ENCODE results near the gene CHD1L. TPM values are rescaled to one million over a fixed set of nuclear protein-coding genes. Genes with fewer than 3 reads are reported as not detected.

Gene CHD1L
- total RNA-seq, 1 donor from 2014 or later = 8.0 TPM

DNA sequence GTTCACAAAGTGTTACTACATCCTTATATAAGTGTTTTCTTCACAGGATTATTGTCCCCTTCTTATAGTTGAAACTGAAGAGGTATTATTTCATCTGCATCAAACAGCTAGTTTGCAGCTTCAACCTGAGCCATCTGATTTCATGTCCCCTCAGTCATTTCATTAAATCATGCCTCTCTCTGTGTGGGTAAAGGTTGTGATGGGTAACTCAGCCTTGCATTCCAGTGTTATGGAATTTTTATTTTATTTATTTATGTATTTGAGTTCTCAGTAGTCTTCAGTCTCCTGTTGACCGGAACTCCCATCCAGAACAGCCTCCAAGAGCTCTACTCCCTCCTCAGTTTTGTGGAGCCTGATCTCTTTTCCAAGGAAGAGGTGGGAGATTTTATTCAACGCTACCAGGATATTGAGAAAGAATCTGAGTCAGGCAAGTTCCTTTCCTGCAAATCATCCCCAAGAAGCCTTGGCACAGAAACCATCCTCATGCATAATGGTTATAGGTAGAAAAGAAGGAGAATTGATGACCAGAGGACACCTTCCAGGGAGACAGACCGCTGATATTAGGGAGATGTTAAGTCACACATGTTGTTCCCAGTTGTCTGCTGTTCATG lies 21.8 kb downstream of the CHD1L start:
- TF ChIP-seq, protein P1, sequence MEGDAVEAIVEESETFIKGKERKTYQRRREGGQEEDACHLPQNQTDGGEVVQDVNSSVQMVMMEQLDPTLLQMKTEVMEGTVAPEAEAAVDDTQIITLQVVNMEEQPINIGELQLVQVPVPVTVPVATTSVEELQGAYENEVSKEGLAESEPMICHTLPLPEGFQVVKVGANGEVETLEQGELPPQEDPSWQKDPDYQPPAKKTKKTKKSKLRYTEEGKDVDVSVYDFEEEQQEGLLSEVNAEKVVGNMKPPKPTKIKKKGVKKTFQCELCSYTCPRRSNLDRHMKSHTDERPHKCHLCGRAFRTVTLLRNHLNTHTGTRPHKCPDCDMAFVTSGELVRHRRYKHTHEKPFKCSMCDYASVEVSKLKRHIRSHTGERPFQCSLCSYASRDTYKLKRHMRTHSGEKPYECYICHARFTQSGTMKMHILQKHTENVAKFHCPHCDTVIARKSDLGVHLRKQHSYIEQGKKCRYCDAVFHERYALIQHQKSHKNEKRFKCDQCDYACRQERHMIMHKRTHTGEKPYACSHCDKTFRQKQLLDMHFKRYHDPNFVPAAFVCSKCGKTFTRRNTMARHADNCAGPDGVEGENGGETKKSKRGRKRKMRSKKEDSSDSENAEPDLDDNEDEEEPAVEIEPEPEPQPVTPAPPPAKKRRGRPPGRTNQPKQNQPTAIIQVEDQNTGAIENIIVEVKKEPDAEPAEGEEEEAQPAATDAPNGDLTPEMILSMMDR (IDR thresholded peaks at IDR 0.05) = no peak
- Histone ChIP-seq H3K27me3 (no peaks in the 10 kb centered on the region), H3K9me3 (no peaks in the 10 kb centered on the region), H3K36me3 (peaks cover 69 to 85% of the 10 kb centered on the region in 2 donors), H3K27ac (no peak overlapping the region), H3K4me1 (no peaks in the 10 kb centered on the region), H3K4me3 (no peak overlapping the region)
- no peak for DNase-seq (ENCODE audit: low spot score in 2 of 2)
- intact Hi-C loops (cut with DNase I) = no loop called here

DNA sequence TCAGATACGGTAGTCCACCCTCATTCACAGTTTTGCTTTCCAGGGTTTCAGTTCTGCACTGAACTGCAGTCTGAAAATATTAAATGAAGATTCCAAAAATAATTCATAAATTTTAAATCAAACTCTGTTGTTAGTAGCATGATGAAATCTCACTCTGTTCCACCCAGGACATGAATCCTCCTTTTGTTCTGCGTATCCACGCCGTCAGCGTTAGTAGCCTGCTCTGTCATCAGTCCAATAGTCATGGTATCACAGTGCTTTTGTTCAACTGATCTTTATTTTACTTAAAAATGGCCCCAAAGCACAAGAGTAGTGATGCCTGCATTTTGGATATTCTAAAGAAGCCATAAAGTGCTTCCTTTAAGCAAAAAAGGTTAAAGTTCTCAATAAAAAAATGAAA lies 23.9 kb downstream of the CHD1L start:
- TF ChIP-seq, protein P1 (IDR thresholded peaks at IDR 0.05) = no peak
- H3K4me3 ChIP-seq = no peak overlapping the region
- peaks cover 59 to 82% of the 10 kb centered on the region in 2 donors for H3K36me3 ChIP-seq
- DNase-seq (ENCODE audit: low spot score in 2 of 2) = no peak
- no peak overlapping the region for H3K27ac ChIP-seq
- intact Hi-C loops (cut with DNase I) = no loop called here
- no peaks in the 10 kb centered on the region for H3K27me3 ChIP-seq
- H3K9me3 ChIP-seq = no peaks in the 10 kb centered on the region
- no peaks in the 10 kb centered on the region for H3K4me1 ChIP-seq

DNA sequence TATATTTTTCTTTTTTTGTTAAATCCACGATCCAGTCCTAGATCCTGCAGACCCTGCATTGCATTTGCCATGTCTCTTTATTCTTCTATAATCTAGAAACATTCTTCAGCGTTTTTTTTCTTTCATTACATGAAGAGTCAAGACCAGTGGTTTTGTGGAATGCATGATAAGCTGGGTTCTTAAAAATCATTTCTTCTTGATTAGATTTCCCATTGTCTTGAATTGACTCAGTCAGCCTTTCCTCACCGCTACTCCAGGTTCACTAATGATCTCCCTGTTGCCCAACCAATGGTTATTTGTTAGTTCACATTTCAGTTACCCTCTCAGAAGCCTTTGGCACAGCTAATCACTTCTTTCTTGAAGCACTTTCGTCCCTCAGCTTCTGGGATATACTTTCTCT lies 25.2 kb downstream of the CHD1L start:
- Histone ChIP-seq H3K4me3 (no peak overlapping the region), H3K27me3 (no peaks in the 10 kb centered on the region), H3K9me3 (no peaks in the 10 kb centered on the region), H3K27ac (no peak overlapping the region), H3K36me3 (peaks cover 53 to 79% of the 10 kb centered on the region in 2 donors), H3K4me1 (no peaks in the 10 kb centered on the region)
- TF ChIP-seq, protein P1 (IDR thresholded peaks at IDR 0.05) = no peak
- DNase-seq (ENCODE audit: low spot score in 2 of 2) = no peak
- intact Hi-C loops (cut with DNase I) = no loop called here

DNA sequence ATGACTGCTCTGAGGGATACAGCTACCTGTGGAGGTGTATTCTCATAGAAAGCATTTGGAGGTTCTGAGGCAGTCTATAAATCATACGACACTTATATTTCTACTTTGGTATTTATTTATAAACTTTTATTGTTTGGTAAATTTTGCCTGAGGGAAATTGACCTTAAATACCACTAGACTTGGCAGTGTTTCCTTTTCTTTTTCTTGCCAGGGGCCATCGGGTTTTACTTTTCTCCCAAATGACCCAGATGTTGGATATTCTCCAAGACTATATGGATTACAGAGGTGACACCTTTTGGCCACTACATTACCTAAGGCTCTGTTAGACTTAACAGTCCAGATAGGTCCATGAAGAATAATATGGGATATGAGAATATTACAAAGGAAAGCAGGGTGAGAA lies 28.2 kb downstream of the CHD1L start:
- peaks cover 4 to 11% of the 10 kb centered on the region in 2 donors for H3K4me1 ChIP-seq
- intact Hi-C loops (cut with DNase I) = loop anchor here (5.0 kb wide), 2 partner anchors 227 to 372 kb away; no protein-coding TSS in a partner anchor
- no peaks in the 10 kb centered on the region for H3K27me3 ChIP-seq
- H3K9me3 ChIP-seq = no peaks in the 10 kb centered on the region
- peaks cover 39 to 65% of the 10 kb centered on the region in 2 donors for H3K36me3 ChIP-seq
- no peak for DNase-seq (ENCODE audit: low spot score in 2 of 2)
- no peak overlapping the region for H3K27ac ChIP-seq
- no peak overlapping the region for H3K4me3 ChIP-seq
- TF ChIP-seq, protein P1 (IDR thresholded peaks at IDR 0.05) = no peak

DNA sequence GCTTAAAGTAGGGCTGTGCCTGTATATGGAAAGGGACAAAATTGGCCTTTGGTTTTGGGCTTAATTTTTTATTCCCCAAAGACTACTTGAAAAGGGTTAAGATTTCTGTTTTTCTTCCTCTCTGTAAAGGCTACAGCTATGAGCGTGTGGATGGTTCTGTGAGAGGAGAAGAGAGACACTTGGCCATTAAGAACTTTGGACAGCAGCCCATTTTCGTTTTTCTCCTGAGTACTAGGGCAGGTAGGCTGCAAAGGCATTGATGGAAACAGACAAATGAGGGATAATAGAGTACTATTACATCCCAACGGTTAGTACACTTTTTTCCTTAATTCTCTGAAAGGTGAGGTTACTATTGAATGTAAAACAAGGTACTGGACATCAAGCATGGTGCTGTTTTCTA lies 29.6 kb downstream of the CHD1L start:
- no peaks in the 10 kb centered on the region for H3K9me3 ChIP-seq
- H3K27me3 ChIP-seq = no peaks in the 10 kb centered on the region
- TF ChIP-seq, protein P1 (IDR thresholded peaks at IDR 0.05) = no peak
- DNase-seq (ENCODE audit: low spot score in 2 of 2) = no peak
- peaks cover 36 to 67% of the 10 kb centered on the region in 2 donors for H3K36me3 ChIP-seq
- peaks cover 4 to 11% of the 10 kb centered on the region in 2 donors for H3K4me1 ChIP-seq
- intact Hi-C loops (cut with DNase I) = loop anchor here (2.0 to 5.0 kb wide), 3 partner anchors 29 to 370 kb away; partner anchors contain the start of gene CHD1L
- H3K27ac ChIP-seq = peak overlapping the region in 1 of 2 donors; percentile 23
- H3K4me3 ChIP-seq = no peak overlapping the region
